NCI-H524 treated with DMSO at 0.1 percent for 48 hours (cell line): ENCODE measurements around the gene NKIRAS2.

Source experiments
- DNase-seq: peaks from one replicate; lab custom pipeline; 2025; lab: John Stamatoyannopoulos, UW

NKIRAS2 gene

GRCh38 chr17:42026857-42027589 lies 7.1 kb downstream of the NKIRAS2 start:
- DNase-seq: no peak

- DNase-seq: no peak
Measured at GRCh38 chr17:42027590-42027889, 7.7 kb downstream of the NKIRAS2 start.

GRCh38 chr17:42027961-42028790 lies 8.3 kb downstream of the NKIRAS2 start:
- no peak for DNase-seq

GRCh38 chr17:42028791-42029127 lies 8.9 kb downstream of the NKIRAS2 start:
- DNase-seq: no peak

- DNase-seq: no peak
Measured at GRCh38 chr17:42031584-42031983, 11.7 kb downstream of the NKIRAS2 start.

- peak; percentile 23 for DNase-seq
Measured at GRCh38 chr17:42034059-42034458, 14.2 kb downstream of the NKIRAS2 start.

- no peak for DNase-seq
Measured at GRCh38 chr17:42038221-42038973, 18.5 kb downstream of the NKIRAS2 start.

GRCh38 chr17:42039794-42040763 lies 20.2 kb downstream of the NKIRAS2 start:
- DNase-seq: no peak

- DNase-seq: no peak
Measured at GRCh38 chr17:42040818-42041217, 20.9 kb downstream of the NKIRAS2 start.

- DNase-seq: no peak
Measured at GRCh38 chr17:42041619-42042018, 21.7 kb downstream of the NKIRAS2 start.

GRCh38 chr17:42042598-42043319 lies 22.9 kb downstream of the NKIRAS2 start:
- DNase-seq: no peak

- no peak for DNase-seq
Measured at GRCh38 chr17:42045719-42046118, 25.8 kb downstream of the NKIRAS2 start.

- DNase-seq: no peak
Measured at GRCh38 chr17:42047343-42047742, 27.5 kb downstream of the NKIRAS2 start.

- DNase-seq: no peak
Measured at GRCh38 chr17:42049834-42050392, 30.0 kb downstream of the NKIRAS2 start.

GRCh38 chr17:42050393-42051012 lies 30.6 kb downstream of the NKIRAS2 start, which contains the start of gene C17orf113:
Gene C17orf113 (minus strand): TSS chr17:42050601. CDS start chr17:42043376, 7,225 bp downstream.
- no peak for DNase-seq

GRCh38 chr17:42051013-42051400 lies 31.1 kb downstream of the NKIRAS2 start:
- no peak for DNase-seq

- no peak for DNase-seq
Measured at GRCh38 chr17:42051645-42052044, 31.8 kb downstream of the NKIRAS2 start.

- DNase-seq: no peak
Measured at GRCh38 chr17:42052346-42052877, 32.5 kb downstream of the NKIRAS2 start.

GRCh38 chr17:42053731-42054500 lies 34.0 kb downstream of the NKIRAS2 start:
- no peak for DNase-seq
